COR-L47 (cell line): ENCODE results near the gene IL17B.

Experiments used
- DNase-seq: peaks from one replicate; lab custom pipeline; 2025; lab: John Stamatoyannopoulos, UW

IL17B gene

DNA sequence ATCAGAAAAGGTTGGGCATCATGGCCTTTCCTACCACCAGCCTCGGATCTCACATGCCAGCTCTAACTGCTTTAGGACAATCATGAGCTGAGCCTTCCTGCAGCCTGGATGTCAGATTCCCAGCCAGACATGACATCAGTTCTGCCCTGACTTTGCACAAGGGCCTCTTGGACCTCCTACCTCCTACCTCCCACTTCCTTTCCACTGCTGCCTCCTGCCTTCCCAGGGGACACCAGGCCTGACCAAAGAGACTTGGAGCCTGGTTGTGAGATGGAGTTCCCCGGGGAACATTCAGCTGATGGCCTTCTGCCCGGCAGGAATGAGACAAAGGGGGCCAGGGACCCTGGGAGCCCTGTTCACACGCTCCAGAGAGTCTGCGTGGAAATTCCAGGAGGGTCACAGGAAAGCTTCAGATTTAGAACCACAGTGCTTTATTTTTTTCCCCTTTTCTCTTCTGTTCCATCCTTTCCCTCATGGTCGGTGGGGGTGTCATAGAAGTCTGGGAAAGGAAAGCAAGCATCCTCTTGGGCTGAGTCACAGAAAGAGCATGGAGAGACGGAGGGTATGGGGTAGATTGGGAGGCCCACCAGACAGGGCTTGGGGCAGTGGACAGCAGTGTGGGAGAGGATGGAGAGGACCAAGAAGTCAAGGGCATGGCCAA is 35.4 kb upstream of the IL17B start:
- DNase-seq, result no peak

DNA sequence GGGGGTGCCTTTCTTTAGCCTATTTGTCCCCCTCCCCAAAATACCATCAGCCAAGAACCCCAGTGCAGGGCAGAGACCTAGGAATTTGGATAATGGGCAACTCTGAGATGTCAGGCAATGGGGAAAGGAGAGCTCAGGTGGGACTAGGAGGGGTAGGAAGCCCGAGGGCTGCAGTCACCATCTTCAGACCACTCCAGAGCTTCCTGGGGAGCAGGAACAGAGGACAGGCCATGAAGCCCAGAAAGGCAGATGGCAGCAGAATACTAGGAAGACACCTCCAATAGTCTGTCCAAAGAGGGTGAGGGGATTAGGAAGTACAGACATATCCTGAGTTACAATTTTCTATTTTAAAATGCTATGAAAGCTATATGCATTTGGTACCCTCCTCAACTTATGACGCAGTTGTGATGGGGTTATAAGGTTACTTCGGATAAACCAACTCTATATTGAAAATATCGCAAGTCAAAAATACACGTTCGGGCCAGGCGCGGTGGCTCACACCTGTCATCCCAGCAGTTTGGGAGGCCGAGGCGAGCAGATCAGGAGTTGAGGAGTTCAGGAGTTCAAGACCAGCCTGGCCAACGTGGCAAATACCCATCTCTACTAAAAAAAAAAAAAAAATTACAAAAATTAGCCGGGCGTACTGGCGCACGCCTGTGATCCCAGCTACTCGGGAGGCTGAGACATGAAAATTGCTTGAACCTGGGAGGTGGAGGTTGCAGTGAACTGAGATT is 34.6 kb upstream of the IL17B start:
- DNase-seq, result no peak

DNA sequence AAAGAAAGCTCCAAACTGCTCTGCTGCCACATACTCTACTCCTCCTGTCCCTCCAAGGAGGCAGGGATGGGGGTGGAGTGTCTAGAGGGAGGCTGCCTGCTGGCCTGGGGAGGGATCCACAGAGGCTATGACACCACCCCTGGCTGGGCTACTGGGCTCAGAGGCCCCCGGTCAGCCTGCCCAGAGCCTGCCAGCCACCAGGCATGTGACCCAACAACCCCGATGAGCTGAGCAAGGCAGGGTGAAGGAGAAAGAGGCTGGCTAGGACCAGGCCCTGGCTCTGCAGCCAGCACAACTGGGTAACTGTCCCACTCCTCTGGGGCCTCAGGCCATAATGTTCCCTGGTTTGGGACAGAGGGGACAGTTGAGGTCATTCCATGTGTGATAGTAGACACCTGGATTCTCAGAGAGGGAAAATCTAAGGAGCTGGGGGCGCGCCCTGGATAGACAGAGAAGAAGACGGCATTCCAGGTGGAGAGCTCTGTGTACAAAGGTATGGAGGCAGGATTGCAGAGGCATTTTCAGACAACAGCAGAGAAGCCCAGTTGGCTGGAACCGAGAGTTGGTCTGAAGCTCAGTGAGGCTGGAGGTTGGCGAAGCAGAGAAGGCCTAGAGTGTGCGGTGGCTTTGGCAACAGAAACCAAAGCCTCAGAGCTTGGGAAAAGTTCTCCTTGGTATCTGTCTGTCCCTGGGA is 33.8 kb upstream of the IL17B start:
- no peak for DNase-seq

DNA sequence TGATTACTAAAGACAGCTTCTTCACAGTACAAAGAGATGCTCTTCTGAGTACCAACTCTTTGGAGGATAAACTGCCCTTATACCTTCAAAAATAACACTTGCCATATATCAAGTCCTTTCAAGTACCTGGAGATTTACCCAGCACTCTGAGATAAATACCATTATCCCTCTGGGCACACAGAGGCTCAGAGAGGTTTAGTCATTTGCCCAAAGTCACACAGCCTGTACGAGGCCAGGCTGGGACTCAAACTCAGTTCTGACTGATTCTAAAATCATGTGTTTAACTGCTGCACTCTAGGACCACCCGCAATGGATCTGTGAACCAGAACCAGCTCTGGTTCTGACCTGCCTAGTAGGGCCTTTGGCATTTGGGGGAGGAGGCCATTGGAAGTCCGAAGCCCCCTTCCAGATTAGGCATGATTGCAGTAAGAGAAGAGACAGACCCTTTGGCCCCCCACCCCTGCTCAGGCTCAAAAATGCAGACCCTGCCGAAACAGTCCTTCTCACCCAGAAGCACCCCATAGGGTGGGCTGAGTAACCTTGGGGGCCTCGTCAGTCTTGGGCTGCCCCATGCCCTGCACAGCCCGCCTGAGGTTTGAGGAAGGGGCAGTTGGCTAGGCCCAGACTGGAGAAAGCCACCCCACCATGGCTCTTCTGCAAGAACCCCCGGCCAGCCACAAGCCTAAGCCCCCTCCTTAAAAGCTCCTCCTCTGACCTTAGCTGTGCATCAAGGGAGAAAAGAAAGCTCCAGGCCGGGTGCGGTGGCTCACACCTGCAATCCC is 32.8 kb upstream of the IL17B start:
- no peak for DNase-seq

DNA sequence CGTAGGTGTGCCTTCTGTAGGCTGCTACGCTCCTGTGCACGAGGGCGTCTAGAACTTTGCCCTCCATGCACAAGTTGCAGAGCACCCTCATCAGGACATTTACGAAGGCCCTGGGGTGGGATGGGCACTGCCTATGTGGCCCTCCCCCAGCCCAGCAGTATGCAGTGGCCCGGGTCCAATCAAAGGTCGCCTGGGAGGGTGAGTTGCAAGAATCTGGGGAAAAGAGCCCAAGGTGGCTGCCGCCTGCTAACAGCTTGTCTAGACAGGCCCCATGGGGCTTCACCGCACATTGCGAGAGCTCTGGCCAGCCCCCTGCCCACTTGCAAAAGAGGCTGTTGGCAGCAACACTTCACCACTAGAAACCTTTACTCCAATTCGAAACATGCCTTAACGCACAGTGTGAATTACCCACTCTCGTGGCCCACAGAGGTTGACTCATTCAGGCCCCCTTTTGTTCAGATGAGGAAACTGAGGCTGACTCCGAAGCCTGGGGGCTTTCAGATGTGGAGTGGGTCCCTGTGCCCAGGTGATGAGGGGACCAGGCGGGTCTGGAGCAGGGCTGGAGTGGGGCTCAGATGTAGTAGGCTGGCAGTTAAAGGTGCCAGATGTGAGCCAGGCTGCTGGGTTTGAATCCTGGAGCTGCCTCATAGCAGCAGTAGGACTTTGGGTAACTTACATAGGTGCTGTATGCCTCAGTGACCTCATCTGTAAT is 31.8 kb upstream of the IL17B start:
- no peak for DNase-seq

DNA sequence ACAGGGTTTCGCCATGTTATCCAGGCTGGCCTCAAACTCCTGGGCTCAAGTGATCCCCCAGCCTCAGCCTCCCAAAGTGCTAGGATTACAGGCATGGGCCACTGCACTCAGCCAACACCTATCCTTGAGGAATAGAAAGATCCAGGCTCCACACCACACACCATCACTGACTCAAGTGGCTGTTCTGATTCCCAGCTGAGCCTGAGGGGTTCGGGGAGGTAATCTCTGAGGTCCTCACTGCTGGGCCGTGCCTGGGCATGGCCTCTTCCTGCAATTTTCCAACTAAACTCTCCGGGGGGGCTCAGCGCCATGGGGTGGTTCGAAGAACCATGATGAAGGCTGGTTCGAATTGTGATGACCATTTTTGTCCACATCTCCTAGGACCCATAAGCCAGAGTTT is 31.0 kb upstream of the IL17B start:
- no peak for DNase-seq

DNA sequence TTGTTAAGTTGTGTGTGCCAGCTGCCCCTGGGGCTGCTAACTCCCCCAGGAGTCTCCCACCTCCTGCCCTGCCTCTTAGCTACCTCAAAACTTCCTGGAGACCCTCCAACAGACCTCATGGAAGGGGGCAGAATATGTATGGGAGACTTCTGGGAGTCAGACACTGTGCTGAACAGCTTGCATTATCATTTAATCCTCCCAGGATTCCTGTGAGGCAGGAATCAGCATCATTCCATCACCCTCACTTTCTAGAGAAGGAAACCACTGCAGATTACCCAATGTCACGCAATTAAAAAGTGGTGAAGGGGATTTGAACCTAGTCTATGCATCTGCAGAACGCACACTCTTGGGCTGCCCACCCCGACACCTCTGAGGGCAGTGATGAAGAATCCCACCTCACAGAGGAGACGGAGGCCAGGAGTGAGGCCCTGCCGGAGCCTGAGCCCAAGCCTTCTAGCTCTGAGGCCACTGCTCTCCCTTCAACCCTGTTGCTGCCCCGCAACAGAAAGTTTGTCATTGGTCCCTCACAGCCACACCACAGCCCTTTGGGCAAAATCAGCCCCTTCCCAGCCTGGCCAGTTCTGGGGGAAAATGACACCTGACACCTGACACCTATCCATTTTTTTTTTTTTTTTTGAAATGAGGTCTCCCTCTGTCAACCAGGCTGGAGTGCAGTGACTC is 30.3 kb upstream of the IL17B start:
- DNase-seq, result no peak

DNA sequence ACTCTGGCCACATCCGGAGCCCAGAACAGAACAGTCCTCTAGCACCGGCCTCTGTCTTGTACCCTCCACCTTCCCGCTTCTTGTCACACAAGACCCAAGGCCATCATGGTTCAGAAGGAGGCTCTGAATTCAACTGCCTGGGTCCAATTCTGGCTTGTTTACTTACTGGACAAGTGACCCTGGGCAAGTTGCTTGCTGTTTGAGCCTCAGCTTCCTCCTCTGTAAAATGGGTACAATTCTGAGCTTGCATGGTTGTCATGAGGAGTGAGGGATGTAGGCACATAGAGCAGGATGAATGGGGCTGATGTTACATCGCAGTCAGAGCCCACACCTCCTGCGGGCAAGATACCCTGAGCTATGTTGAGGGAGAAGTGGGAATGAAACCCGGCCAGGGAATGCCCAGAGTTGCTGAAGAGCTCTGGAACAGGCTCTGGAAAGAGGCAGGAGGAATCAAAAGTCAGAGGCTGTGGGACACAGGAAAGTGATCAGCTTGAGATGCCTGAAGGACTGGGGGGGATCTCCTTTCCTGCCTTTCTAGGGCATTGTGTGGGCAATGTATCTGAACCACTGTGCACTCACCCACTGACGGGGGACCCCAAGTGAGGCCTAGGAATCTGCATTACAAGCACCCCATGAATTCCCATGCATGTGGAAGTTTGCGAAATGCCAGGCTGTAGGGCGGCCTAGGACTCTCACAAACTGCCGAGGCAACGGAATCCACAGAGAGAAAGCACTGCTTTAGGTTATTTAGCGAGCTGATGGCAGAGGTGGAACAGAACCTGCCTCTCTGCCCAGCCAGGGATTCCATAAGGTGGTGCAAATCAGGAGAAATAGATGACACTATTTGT is 29.4 kb upstream of the IL17B start:
- no peak for DNase-seq

DNA sequence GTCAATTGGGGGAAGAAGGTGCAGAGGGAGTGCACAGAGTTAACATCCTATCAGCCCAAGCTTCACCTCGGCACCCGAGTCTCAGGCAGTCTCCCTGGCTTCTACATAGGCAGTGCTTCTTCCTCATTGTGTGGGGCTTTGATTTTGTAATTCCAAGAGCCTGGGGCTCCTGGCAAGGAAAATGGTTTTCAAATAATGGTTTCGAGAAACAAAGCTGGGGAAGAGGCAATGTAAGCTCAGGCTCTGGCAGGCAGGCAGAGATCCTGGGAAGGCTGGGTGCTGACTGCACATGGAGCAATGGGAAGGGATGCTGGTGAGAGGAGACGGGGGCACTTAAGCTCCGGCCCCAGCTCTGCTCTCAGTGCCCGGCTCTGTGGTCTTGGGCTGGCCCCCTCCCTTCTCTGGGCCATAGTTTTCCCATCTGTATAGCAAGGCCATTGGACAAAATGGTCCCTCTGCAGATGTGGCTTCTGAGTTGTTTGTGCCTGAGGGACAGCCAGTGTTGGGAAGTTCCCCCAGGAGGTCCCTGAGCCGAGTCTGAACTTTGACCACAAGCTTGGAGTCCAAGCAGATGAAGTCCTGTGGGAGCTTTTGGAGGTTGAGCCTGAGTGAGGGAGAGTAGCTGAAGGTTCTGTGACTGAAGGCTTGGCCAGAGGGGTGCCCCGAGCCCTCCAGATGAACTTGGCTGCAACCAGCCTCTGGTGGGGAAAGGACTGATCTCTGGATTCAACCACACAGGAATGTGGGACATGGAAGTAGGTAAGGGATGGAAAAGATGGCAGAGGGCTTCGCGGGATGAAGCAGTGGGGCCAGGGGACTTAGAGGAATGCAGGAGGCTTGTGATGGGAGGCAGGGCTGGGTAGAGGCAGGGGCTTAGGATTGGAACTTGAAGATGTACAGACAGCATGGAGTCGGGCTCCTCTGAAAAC is 28.5 kb upstream of the IL17B start:
- no peak for DNase-seq

DNA sequence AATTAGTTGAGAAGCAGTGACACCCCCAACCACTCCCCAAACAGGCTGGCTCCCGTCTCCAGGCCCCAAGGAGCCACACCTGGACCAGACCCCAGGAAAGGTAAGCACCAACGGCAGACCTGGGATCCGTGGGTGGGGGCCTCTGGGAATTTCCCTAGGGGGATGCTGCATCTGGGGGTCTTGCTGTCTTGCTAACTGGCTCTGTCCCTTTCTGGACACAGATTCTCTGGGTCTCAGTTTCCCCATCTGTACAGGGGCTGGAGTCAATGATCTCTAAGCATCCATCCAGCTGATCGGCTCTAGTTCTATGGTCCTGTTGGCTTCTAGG is 27.9 kb upstream of the IL17B start:
- DNase-seq, result no peak

DNA sequence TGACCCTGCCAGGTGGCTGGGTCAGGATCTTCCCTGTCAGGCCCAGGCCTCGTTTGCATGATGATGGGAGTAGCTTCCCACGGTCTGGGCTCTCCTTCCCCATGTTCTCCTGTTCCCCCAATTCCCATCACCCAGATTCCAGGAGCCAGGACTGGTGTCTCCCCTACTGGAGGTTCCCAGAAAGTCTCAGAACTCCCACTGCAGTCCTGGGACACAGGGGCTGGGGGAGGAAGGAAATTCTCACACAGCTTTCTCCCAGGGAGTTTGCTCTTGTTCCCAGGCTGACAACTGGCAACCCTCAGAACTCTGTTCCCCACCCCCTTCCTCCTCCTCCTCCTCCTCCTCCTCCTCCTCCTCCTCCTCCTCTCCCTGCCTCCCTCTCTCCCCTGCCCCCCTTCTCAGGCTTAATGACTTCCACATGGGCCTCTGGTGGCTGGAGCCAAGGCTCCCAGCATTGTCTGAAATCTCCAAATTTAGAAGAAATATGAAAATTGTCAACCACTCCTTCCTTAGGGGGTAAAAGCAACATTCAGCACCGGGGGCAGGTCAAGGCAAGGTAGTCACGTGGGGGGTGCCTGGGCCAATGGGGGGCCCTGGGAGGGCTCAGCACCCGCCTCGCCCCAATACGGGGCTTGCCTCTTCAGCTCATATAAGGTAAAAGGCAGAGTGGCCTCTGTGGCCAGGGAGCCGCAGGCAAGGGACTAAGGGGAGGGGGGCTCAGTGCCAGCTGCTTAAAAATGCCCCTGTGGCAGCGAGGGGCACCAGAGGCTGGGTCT is 27.3 kb upstream of the IL17B start:
- DNase-seq, result no peak

DNA sequence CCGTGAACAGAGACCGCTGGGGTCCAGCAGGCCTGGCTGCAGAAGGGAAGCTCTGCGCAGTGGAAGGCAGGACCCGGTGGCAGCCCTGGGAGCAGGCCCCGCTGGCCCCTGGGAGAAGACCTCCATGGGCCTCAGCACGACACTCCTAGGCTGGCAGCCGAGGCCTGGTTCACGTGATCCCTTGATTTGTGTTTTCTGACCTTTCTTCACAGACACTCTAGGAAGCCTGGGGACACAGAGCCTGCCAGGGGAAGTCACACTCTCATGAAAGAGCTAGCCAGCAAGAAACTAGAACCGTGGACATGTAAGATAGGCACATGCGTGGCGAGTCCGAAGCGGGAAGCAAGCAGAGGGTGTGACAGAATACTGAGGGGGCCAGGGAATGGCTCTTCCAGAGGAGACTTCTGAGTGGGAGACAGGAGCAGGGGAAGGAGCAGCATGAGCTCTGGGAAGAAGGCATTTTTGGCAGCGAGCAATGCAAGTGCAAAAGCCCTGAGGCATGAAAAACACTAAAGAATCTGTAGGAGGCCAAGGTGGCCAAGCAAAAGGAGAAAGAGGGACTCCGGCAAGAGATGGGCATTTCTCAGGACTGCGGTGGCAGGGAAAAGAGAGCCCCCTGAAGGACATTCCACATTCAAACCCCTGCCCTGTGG is 26.6 kb upstream of the IL17B start:
- DNase-seq, result no peak

DNA sequence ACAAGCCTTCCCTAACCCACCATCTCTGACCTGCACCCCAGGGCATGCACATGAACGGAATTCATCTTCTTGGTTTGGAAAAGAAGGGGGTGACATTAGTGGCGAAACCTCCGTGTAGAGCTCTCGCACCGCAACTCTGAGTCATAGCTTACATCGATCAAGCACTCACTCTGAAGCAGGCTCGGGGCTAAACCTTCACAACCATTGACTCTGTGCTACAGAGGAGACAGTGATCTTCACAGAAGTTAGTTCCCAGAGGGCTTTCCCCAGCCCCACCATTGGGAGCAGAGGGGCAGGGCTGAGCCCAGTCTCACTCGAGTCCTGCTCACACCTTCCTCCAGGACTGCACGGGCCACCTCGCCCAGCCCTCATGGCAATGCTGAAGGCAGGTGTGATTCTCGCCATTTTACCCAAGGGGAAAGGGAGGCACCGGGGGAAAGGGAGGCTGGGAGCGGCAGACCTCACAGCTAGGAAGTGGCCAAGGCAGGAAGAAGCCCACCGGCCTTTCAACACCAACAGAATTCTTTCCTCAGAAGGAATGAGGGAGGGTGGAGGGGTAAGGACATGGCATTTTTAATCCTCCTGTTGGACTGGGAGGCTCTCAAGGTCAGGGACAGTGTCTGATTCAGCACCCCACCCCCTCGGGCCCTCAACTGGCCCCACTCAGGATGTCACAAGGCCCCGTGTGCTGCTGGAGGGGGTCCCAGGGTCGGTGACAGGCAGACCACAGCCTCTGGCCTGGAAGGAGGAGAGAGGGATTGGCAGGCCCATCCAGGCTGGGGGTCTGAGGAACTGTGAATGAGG is 25.9 kb upstream of the IL17B start:
- no peak for DNase-seq

DNA sequence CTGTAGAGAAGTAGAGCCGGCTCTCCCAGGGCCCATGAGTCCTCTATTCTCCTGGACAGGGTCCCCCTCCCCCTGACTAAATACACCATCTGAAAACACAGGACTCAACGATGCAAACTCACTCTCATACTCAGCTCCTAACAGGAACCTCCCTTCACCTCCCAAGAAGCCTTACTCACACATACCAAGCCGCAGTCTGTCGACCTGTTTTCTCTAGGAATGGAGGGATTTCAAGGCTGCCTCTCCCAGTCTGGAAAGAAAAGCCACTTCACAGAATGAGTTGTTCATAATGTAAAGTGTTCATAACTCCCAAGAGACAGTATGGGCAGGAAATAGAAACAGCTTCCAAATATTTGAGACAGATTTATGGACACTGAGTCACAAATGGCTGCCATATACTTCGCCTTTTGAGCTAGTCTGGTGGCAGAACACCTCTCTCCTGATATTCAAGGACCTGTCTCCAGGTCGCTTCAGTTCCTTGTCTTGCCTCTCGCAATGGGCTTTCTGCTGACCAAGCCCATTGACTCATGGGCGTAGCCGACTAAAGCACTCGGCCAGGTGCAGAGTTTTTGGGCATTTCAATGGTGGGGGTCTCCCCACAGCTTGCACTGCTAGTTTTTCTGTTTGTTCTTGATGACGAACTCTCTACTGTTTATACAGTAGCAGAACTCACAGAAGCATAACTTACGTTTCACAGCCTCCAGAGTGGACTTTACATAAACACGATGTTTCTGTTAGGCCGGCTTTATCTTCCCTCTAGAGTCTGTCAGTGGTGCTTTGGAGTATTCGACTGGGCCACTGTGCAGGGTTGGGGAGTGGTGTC is 25.0 kb upstream of the IL17B start:
- no peak for DNase-seq

DNA sequence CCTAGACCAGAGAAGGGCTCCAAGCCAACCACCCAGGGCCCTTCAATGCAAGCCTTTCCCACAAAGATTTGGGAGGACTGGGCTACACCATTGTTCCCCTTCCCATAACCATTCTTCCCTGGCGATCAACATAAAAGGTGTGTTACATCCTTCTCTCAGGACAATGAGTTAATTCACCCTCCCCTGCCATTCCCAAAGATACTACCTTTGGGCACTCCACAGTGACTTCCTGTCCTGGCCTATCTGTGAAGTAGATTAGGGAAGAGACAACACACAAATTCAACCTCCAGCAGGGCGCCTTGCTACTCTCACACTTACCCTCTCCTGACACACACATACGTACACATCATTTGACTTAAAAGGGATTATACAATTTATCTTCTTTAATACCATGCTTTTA is 23.2 kb upstream of the IL17B start:
- DNase-seq, result no peak

DNA sequence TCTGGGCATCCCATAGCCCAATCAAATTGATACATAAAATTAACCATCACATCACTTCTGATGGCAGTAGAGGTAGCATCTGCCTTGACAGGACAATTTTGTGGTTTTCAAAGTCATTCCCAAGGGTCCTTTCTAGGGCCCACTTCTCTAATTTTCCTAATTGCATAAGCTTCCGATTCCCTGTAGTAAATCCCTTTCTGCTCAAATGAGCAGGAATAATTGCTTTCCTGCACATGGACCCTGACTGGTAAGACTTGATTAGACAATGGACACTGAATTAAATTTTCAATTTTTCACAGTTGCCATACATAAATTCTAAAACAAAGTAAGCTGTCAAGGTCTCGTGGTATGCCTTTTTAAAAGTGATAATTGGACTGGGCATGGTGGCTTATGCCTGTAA is 22.0 kb upstream of the IL17B start:
- DNase-seq, result no peak
